ENCODE results near the gene CEP126.
A peak's percentile ranks its signal among the peaks of the same experiment; 100 is the strongest.

CEP126 gene

GRCh38 chr11:102012946-102013345 lies 98.1 kb downstream of the CEP126 start:
- no peak for DNase-seq (ENCODE audit: low read depth in 2 of 2)

GRCh38 chr11:102014756-102015155 lies 99.9 kb downstream of the CEP126 start:
- DNase-seq (ENCODE audit: low read depth in 2 of 2), result no peak

GRCh38 chr11:102017026-102017425 lies 102.2 kb downstream of the CEP126 start:
- no peak for DNase-seq (ENCODE audit: low read depth in 2 of 2)

- DNase-seq (ENCODE audit: low read depth in 2 of 2), result no peak
These were observed 111.4 kb downstream of the CEP126 start for GRCh38 chr11:102026217-102026616.

GRCh38 chr11:102026959-102027358 lies 112.1 kb downstream of the CEP126 start:
- DNase-seq (ENCODE audit: low read depth in 2 of 2), result no peak

- no peak for DNase-seq (ENCODE audit: low read depth in 2 of 2)
These were observed 121.9 kb downstream of the CEP126 start for GRCh38 chr11:102036757-102037156.

GRCh38 chr11:102046841-102047240 lies 132.0 kb downstream of the CEP126 start:
- DNase-seq (ENCODE audit: low read depth in 2 of 2), result no peak

GRCh38 chr11:102047305-102047924 lies 132.6 kb downstream of the CEP126 start, which contains the start of gene CFAP300:
TSS of gene CFAP300 (plus strand) at chr11:102047437. CDS start at chr11:102047471, 34 bp downstream.
- peak; percentile 19 to 63 for DNase-seq (ENCODE audit: low read depth in 2 of 2)

Data from stimulated activated CD4-positive, alpha-beta T cell treated with anti-CD3 and anti-CD28 coated beads, Interleukin-12 subunit alpha, Interleukin-12 subunit beta, amount 100 ng/mL, for 24 hours (primary cell).